Measurements from ENCODE around the gene ALB.

DNA sequence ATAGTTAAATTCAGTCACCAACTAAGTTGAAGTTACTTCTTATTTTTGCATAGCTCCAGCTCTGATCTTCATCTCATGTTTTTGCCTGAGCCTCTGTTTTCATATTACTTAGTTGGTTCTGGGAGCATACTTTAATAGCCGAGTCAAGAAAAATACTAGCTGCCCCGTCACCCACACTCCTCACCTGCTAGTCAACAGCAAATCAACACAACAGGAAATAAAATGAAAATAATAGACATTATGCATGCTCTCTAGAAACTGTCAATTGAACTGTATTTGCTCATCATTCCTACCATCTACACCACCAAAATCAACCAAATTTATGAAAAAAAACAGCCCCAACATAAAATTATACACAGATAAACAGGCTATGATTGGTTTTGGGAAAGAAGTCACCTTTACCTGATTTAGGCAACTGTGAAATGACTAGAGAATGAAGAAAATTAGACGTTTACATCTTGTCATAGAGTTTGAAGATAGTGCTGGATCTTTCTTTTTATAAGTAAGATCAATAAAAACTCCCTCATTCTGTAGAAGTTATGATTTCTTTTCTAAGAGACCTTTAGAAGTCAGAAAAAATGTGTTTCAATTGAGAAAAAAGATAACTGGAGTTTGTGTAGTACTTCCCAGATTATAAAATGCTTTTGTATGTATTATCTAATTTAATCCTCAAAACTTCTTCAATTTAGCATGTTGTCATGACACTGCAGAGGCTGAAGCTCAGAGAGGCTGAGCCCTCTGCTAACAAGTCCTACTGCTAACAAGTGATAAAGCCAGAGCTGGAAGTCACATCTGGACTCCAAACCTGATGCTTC is 7.0 kb downstream of the ALB start:
- TF ChIP-seq EZH2 (IDR thresholded peaks at IDR 0.05; ENCODE audit: insufficient read depth, poor library complexity, severe bottlenecking) (no peak), EZH2phosphoT487 (IDR thresholded peaks at IDR 0.05; ENCODE audit: insufficient read depth, low read depth) (no peak)
